A673 (cell line): Measurements from ENCODE around the gene TOGARAM1. TPM values are rescaled to one million over a fixed set of nuclear protein-coding genes. Genes with fewer than 3 reads are reported as not detected.

Source experiments
- BruUV-seq: library from RNA; stranded (reverse); fragments of 400-500 nt; replicated peaks from 2 replicates; lab custom pipeline; 2021; lab: Mats Ljungman, UMichigan
- CTCF ChIA-PET: fragments of 300-600 bp; sonication (Branson Sonifier 250); formaldehyde crosslinking; loops from one replicate; lab custom pipeline; 2022; ENCODE audit warnings: antibody characterized with exemption; lab: Charles Lee
- POLR2A ChIA-PET: fragments of 300-600 bp; sonication (Branson Sonifier 250); formaldehyde crosslinking; loops from one replicate; lab custom pipeline; 2022; ENCODE audit warnings: antibody characterized with exemption; ENCODE audit not compliant: low non-redundant PET; lab: Charles Lee
- DNase-seq: peaks from one replicate; pipeline ENCODE4 v3.0.0-alpha.2; 2015; ENCODE audit warnings: low spot score
- H3K27ac ChIP-seq: fragments of 200-600 bp; sonication (generic); 2 replicates; pipeline ENCODE4 v1.5.1; 2016; ENCODE audit warnings: mixed run types, low read depth, mild to moderate bottlenecking, mixed read lengths, antibody characterized with exemption, low read length; ENCODE audit not compliant: poor library complexity, severe bottlenecking
- H3K27me3 ChIP-seq: fragments of 200-600 bp; sonication (generic); replicated peaks from 2 replicates; pipeline ENCODE4 v1.6.1; 2017; ENCODE audit warnings: mixed run types, low read depth, mild to moderate bottlenecking, mixed read lengths, antibody characterized with exemption, low read length; ENCODE audit not compliant: insufficient read depth, poor library complexity
- H3K36me3 ChIP-seq: fragments of 200-600 bp; sonication (generic); 2 replicates; pipeline ENCODE4 v1.6.1; 2016; ENCODE audit warnings: mixed run types, mild to moderate bottlenecking, mixed read lengths, antibody characterized with exemption, low read length; ENCODE audit not compliant: insufficient read depth, poor library complexity, severe bottlenecking
- H3K4me1 ChIP-seq: fragments of 200-600 bp; sonication (generic); 2 replicates; pipeline ENCODE4 v1.6.1; 2017; ENCODE audit warnings: mixed run types, mild to moderate bottlenecking, mixed read lengths, antibody characterized with exemption, low read length; ENCODE audit not compliant: insufficient read depth, poor library complexity, severe bottlenecking
- H3K4me3 ChIP-seq: fragments of 200-600 bp; sonication (generic); 2 replicates; pipeline ENCODE4 v1.5.1; 2016; ENCODE audit warnings: low read depth, mixed run types, mild to moderate bottlenecking, mixed read lengths, low read length; ENCODE audit not compliant: poor library complexity, severe bottlenecking
- H3K9me3 ChIP-seq: fragments of 200-600 bp; sonication (generic); 2 replicates; pipeline ENCODE4 v1.6.1; 2016; ENCODE audit warnings: mixed run types, low read depth, mild to moderate bottlenecking, mixed read lengths, antibody characterized with exemption, low read length; ENCODE audit not compliant: poor library complexity, severe bottlenecking
- CTCF ChIP-seq: fragments of 300-800, 200-600 bp; sonication (generic); conservative IDR thresholded peaks from 2 replicates; pipeline ENCODE4 v1.5.1; 2017; ENCODE audit warnings: low read depth, mild to moderate bottlenecking, antibody characterized with exemption, low read length, moderate library complexity, mixed read lengths
- EZH2 ChIP-seq: fragments of 200-600 bp; sonication (generic); IDR thresholded peaks from 2 replicates; pipeline ENCODE4 v1.6.1; 2017; ENCODE audit warnings: borderline replicate concordance, low read depth, mild to moderate bottlenecking, mixed read lengths, antibody characterized with exemption, low read length; ENCODE audit not compliant: poor library complexity, severe bottlenecking
- intact Hi-C: fragments of 100-400 bp; cut with micrococcal nuclease; formaldehyde crosslinking; loops from one replicate; pipeline ENCODE4 v1.10.0; 2022; ENCODE audit not compliant: unreplicated experiment
- total RNA-seq: library from RNA; stranded (reverse); gene quantifications from 2 replicates; pipeline ENCODE4 v1.2.3, GENCODE V29; 2021

The TOGARAM1 gene
- total RNA-seq, 1 experiment from 2014 or later, result 18.5 TPM

- H3K4me1 ChIP-seq, result no peaks in the 10 kb centered on the region
- peaks cover 29% of the 10 kb centered on the region for H3K36me3 ChIP-seq
- peaks cover 3% of the 10 kb centered on the region for H3K9me3 ChIP-seq
- no peak overlapping the region for H3K27ac ChIP-seq
- intact Hi-C loops, result no loop called here
- BruUV-seq, result no TSS peak
- no peak for DNase-seq
- POLR2A ChIA-PET, result no interaction called here
- no peak for TF ChIP-seq EZH2
- TF ChIP-seq CTCF, result no peak
- no peaks in the 10 kb centered on the region for H3K27me3 ChIP-seq
- no peak overlapping the region for H3K4me3 ChIP-seq
- CTCF ChIA-PET, result no interaction called here
These were observed 21.0 kb upstream of the TOGARAM1 start for GRCh38 chr14:44940944-44941343.

GRCh38 chr14:44941591-44941990, 20.4 kb upstream of the TOGARAM1 start:
- no peak overlapping the region for H3K4me3 ChIP-seq
- no peak overlapping the region for H3K27ac ChIP-seq
- H3K36me3 ChIP-seq, result peaks cover 26% of the 10 kb centered on the region
- ChIA-PET CTCF (no interaction called here), POLR2A (no interaction called here)
- BruUV-seq, result no TSS peak
- no peaks in the 10 kb centered on the region for H3K4me1 ChIP-seq
- H3K9me3 ChIP-seq, result peaks cover 3% of the 10 kb centered on the region
- intact Hi-C loops, result no loop called here
- no peak for DNase-seq
- no peak for TF ChIP-seq EZH2
- no peaks in the 10 kb centered on the region for H3K27me3 ChIP-seq

GRCh38 chr14:44942436-44942835, 19.6 kb upstream of the TOGARAM1 start:
- ChIA-PET POLR2A (no interaction called here), CTCF (no interaction called here)
- no peak for TF ChIP-seq CTCF
- no peak for TF ChIP-seq EZH2
- H3K4me3 ChIP-seq, result no peak overlapping the region
- peaks cover 26% of the 10 kb centered on the region for H3K36me3 ChIP-seq
- no peaks in the 10 kb centered on the region for H3K27me3 ChIP-seq
- BruUV-seq, result no TSS peak
- no peak for DNase-seq
- H3K27ac ChIP-seq, result no peak overlapping the region
- H3K4me1 ChIP-seq, result no peaks in the 10 kb centered on the region
- peaks cover 3% of the 10 kb centered on the region for H3K9me3 ChIP-seq
- intact Hi-C loops, result no loop called here

GRCh38 chr14:44944107-44944506, 17.9 kb upstream of the TOGARAM1 start:
- ChIA-PET CTCF (no interaction called here), POLR2A (no interaction called here)
- intact Hi-C loops, result no loop called here
- peaks cover 3% of the 10 kb centered on the region for H3K9me3 ChIP-seq
- no peaks in the 10 kb centered on the region for H3K4me1 ChIP-seq
- TF ChIP-seq CTCF, result no peak
- no peak for TF ChIP-seq EZH2
- H3K27ac ChIP-seq, result no peak overlapping the region
- peaks cover 23% of the 10 kb centered on the region for H3K36me3 ChIP-seq
- DNase-seq, result no peak
- BruUV-seq, result no TSS peak
- no peaks in the 10 kb centered on the region for H3K27me3 ChIP-seq
- no peak overlapping the region for H3K4me3 ChIP-seq
